H1 (cell line): Measurements from ENCODE around the gene RELT.

ENCODE experiments used
- ATF2 ChIP-seq: IDR thresholded peaks from 2 replicates; pipeline ENCODE4 v1.6.1; 2012; ENCODE audit warnings: low read length, inconsistent platforms
- BRCA1 ChIP-seq: IDR thresholded peaks from 2 replicates; pipeline ENCODE4 v1.6.1; 2012; ENCODE audit warnings: low read depth, low read length, improper control_type of control experiment
- CTCF ChIP-seq, 3 experiments: IDR thresholded peaks; 1 replicate in 2 of 3; 2 replicates in 1 of 3; pipeline versions ENCODE4 v1.5.1 to v1.6.1; 2011; ENCODE audit warnings: low read length in 3 of 3, mild to moderate bottlenecking in 3 of 3, inconsistent platforms in 2 of 3, low read depth in 1 of 3, moderate library complexity in 1 of 3; ENCODE audit not compliant: insufficient read depth in 1 of 3; ENCODE audit errors: control extremely low read depth in 1 of 3
- EZH2 ChIP-seq: fragments of 200-600 bp; sonication (generic); IDR thresholded peaks from 2 replicates; pipeline ENCODE4 v1.7.1; 2012; ENCODE audit warnings: low read depth, mild to moderate bottlenecking, moderate library complexity, low read length, inconsistent platforms; ENCODE audit not compliant: severe bottlenecking
- GTF2F1 ChIP-seq: IDR thresholded peaks from 2 replicates; pipeline ENCODE4 v1.6.1; 2012; ENCODE audit warnings: low read depth, low read length, improper control_type of control experiment, borderline replicate concordance
- HDAC6 ChIP-seq: IDR thresholded peaks from one replicate; pipeline ENCODE4 v1.7.1; 2012; ENCODE audit warnings: low read depth, mild to moderate bottlenecking, inconsistent platforms, low read length, moderate library complexity
- MAFK ChIP-seq: IDR thresholded peaks from 2 replicates; pipeline ENCODE4 v1.6.1; 2012; ENCODE audit warnings: low read depth, mild to moderate bottlenecking, improper control_type of control experiment, low read length
- NRF1 ChIP-seq: IDR thresholded peaks from 2 replicates; pipeline ENCODE4 v1.6.1; 2011; ENCODE audit warnings: mild to moderate bottlenecking, low read depth, low read length, improper control_type of control experiment
- POLR2A ChIP-seq, 2 experiments: IDR thresholded peaks; 1 replicate in 1 of 2; 2 replicates in 1 of 2; pipeline ENCODE4 v1.6.1; 2011; ENCODE audit warnings: low read depth in 2 of 2, low read length in 2 of 2, mild to moderate bottlenecking in 2 of 2; ENCODE audit errors: control extremely low read depth in 1 of 2
- POLR2AphosphoS5 ChIP-seq: IDR thresholded peaks from 2 replicates; pipeline ENCODE4 v1.6.1; 2011; ENCODE audit warnings: low read depth, low read length
- TAF1 ChIP-seq: IDR thresholded peaks from 2 replicates; pipeline ENCODE4 v1.6.1; 2011; ENCODE audit warnings: mild to moderate bottlenecking, low read depth, low read length
- TCF12 ChIP-seq: IDR thresholded peaks from 2 replicates; pipeline ENCODE4 v1.6.1; 2011; ENCODE audit warnings: low read depth, mild to moderate bottlenecking, low read length
- USF2 ChIP-seq: IDR thresholded peaks from 2 replicates; pipeline ENCODE4 v1.6.1; 2011; ENCODE audit warnings: low read length, improper control_type of control experiment

- TF ChIP-seq POLR2A (IDR thresholded peaks at IDR 0.05; ENCODE audit: control extremely low read depth in 1 of 2, low read depth in 2 of 2, low read length in 2 of 2) (no peak), GTF2F1 (no peak), BRCA1 (no peak), MAFK (no peak), CTCF (IDR thresholded peaks at IDR 0.05; ENCODE audit: control extremely low read depth in 1 of 3, insufficient read depth in 1 of 3, low read depth in 1 of 3, low read length in 3 of 3) (peak; percentile 82 to 88 (median 85)), TCF12 (no peak), EZH2 (no peak), ATF2 (no peak), USF2 (no peak), NRF1 (no peak), TAF1 (no peak), POLR2AphosphoS5 (no peak), HDAC6 (no peak)
Measured at GRCh38 chr11:73350908-73351636, 25.1 kb upstream of the RELT start.
